Measurements from ENCODE around the gene ZNF202.

Gene ZNF202

GRCh38 chr11:123765601-123766000 is 24.1 kb upstream of the ZNF202 start:
- H3K4me2 ChIP-seq (ENCODE audit: low read length) = no peak overlapping the region
- H3K9me3 ChIP-seq (ENCODE audit: control insufficient read depth, insufficient read depth, low read length) = no peaks in the 10 kb centered on the region
- no peak overlapping the region for H3K27ac ChIP-seq (ENCODE audit: low read depth, low read length)
- H3K36me3 ChIP-seq (ENCODE audit: control insufficient read depth, low read length) = no peaks in the 10 kb centered on the region
- TF ChIP-seq EZH2phosphoT487 (IDR thresholded peaks at IDR 0.05; ENCODE audit: borderline replicate concordance, low read length) (no peak), CTCF (IDR thresholded peaks at IDR 0.05; ENCODE audit: low read depth, low read length, poor library complexity, severe bottlenecking) (no peak)
- no peaks in the 10 kb centered on the region for H4K20me1 ChIP-seq (ENCODE audit: control insufficient read depth, insufficient read depth, low read depth, low read length)
- H3K4me1 ChIP-seq (ENCODE audit: control insufficient read depth, low read length) = no peaks in the 10 kb centered on the region
- no peaks in the 10 kb centered on the region for H3K79me2 ChIP-seq (ENCODE audit: control insufficient read depth, low read length)
- no peaks in the 10 kb centered on the region for H3F3A ChIP-seq (ENCODE audit: control insufficient read depth, insufficient read depth)
- H3K9me2 ChIP-seq (replicated peaks; ENCODE audit: control insufficient read depth, low read length) = no peaks in the 10 kb centered on the region
- no peak overlapping the region for H3K4me3 ChIP-seq (ENCODE audit: low read length)
- 0 out of 2 replicates have a peak, but pooled peaks cover 2% of the 10 kb centered on the region for H3K27me3 ChIP-seq (ENCODE audit: control insufficient read depth, low read length)

- H3K9me3 ChIP-seq (ENCODE audit: control insufficient read depth, insufficient read depth, low read length) = no peaks in the 10 kb centered on the region
- H3K27me3 ChIP-seq (ENCODE audit: control insufficient read depth, low read length) = peaks cover 8% of the 10 kb centered on the region; the same call in 1 of the 2 replicates
- H3K4me2 ChIP-seq (ENCODE audit: low read length) = no peak overlapping the region
- no peak overlapping the region for H3K27ac ChIP-seq (ENCODE audit: low read depth, low read length)
- H3K79me2 ChIP-seq (ENCODE audit: control insufficient read depth, low read length) = no peaks in the 10 kb centered on the region
- H3K36me3 ChIP-seq (ENCODE audit: control insufficient read depth, low read length) = no peaks in the 10 kb centered on the region
- H3K9me2 ChIP-seq (replicated peaks; ENCODE audit: control insufficient read depth, low read length) = no peaks in the 10 kb centered on the region
- H3F3A ChIP-seq (ENCODE audit: control insufficient read depth, insufficient read depth) = no peaks in the 10 kb centered on the region
- H3K4me3 ChIP-seq (ENCODE audit: low read length) = no peak overlapping the region
- H4K20me1 ChIP-seq (ENCODE audit: control insufficient read depth, insufficient read depth, low read depth, low read length) = no peaks in the 10 kb centered on the region
- no peaks in the 10 kb centered on the region for H3K4me1 ChIP-seq (ENCODE audit: control insufficient read depth, low read length)
- TF ChIP-seq CTCF (IDR thresholded peaks at IDR 0.05; ENCODE audit: low read depth, low read length, poor library complexity, severe bottlenecking) (no peak), EZH2phosphoT487 (IDR thresholded peaks at IDR 0.05; ENCODE audit: borderline replicate concordance, low read length) (no peak)
Measured at GRCh38 chr11:123762422-123762821, 21.0 kb upstream of the ZNF202 start.

- H3K4me2 ChIP-seq (ENCODE audit: low read length) = no peak overlapping the region
- H3K79me2 ChIP-seq (ENCODE audit: control insufficient read depth, low read length) = no peaks in the 10 kb centered on the region
- H3K36me3 ChIP-seq (ENCODE audit: control insufficient read depth, low read length) = no peaks in the 10 kb centered on the region
- H4K20me1 ChIP-seq (ENCODE audit: control insufficient read depth, insufficient read depth, low read depth, low read length) = no peaks in the 10 kb centered on the region
- TF ChIP-seq CTCF (IDR thresholded peaks at IDR 0.05; ENCODE audit: low read depth, low read length, poor library complexity, severe bottlenecking) (no peak), EZH2phosphoT487 (IDR thresholded peaks at IDR 0.05; ENCODE audit: borderline replicate concordance, low read length) (no peak)
- no peaks in the 10 kb centered on the region for H3K9me3 ChIP-seq (ENCODE audit: control insufficient read depth, insufficient read depth, low read length)
- H3K27ac ChIP-seq (ENCODE audit: low read depth, low read length) = no peak overlapping the region
- peaks cover 5% of the 10 kb centered on the region for H3K27me3 ChIP-seq (ENCODE audit: control insufficient read depth, low read length)
- H3F3A ChIP-seq (ENCODE audit: control insufficient read depth, insufficient read depth) = no peaks in the 10 kb centered on the region
- H3K4me1 ChIP-seq (ENCODE audit: control insufficient read depth, low read length) = no peaks in the 10 kb centered on the region
- no peaks in the 10 kb centered on the region for H3K9me2 ChIP-seq (replicated peaks; ENCODE audit: control insufficient read depth, low read length)
- no peak overlapping the region for H3K4me3 ChIP-seq (ENCODE audit: low read length)
Measured at GRCh38 chr11:123760894-123761293, 19.4 kb upstream of the ZNF202 start.

Measured in DOHH2 (cell line).